PC-9 (cell line): ENCODE data around the gene ANXA3. TPM values are rescaled to one million over a fixed set of nuclear protein-coding genes. Genes with fewer than 3 reads are reported as not detected.

ENCODE experiments used
- BruUV-seq: library from RNA; stranded (reverse); fragments of 400-500 nt; replicated peaks from 2 replicates; lab custom pipeline; 2021; lab: Mats Ljungman, UMichigan
- CTCF ChIA-PET: fragments of 300-600 bp; sonication (Branson Sonifier 250); formaldehyde crosslinking; loops from one replicate; lab custom pipeline; 2022; ENCODE audit warnings: antibody characterized with exemption; lab: Charles Lee
- POLR2A ChIA-PET: fragments of 300-600 bp; sonication (Branson Sonifier 250); formaldehyde crosslinking; loops from one replicate; lab custom pipeline; 2022; ENCODE audit warnings: antibody characterized with exemption; ENCODE audit not compliant: unreplicated experiment; lab: Charles Lee
- DNase-seq, 2 experiments: peaks; one replicate each; pipeline versions ENCODE4 v3.0.0 to v3.0.0-alpha.2; 2015 to 2022; ENCODE audit warnings: mixed read lengths in 1 of 2
- H2AFZ ChIP-seq: fragments of 200-600 bp; sonication (generic); 2 replicates; pipeline ENCODE4 v1.8.1; 2017; ENCODE audit warnings: antibody characterized with exemption
- H3F3A ChIP-seq: fragments of 200-600 bp; sonication (generic); 2 replicates; pipeline ENCODE4 v1.8.1; 2017; ENCODE audit warnings: antibody characterized with exemption, mild to moderate bottlenecking, low read depth; ENCODE audit not compliant: insufficient read depth
- H3K27ac ChIP-seq: fragments of 200-600 bp; sonication (generic); 2 replicates; pipeline ENCODE4 v1.6.1; 2016; ENCODE audit warnings: mixed run types
- H3K27me3 ChIP-seq: fragments of 200-600 bp; sonication (generic); 2 replicates; pipeline ENCODE4 v1.6.1; 2016; ENCODE audit warnings: low read depth, mixed run types; ENCODE audit not compliant: insufficient read depth
- H3K36me3 ChIP-seq: fragments of 200-600 bp; sonication (generic); 2 replicates; pipeline ENCODE4 v1.6.1; 2016; ENCODE audit warnings: low read depth, mixed run types
- H3K4me1 ChIP-seq: fragments of 200-600 bp; sonication (generic); replicated peaks from 2 replicates; pipeline ENCODE4 v1.6.1; 2016; ENCODE audit warnings: mixed run types; ENCODE audit not compliant: insufficient read depth
- H3K4me2 ChIP-seq: fragments of 200-600 bp; sonication (generic); 2 replicates; pipeline ENCODE4 v1.6.1; 2017; ENCODE audit warnings: mixed run types
- H3K4me3 ChIP-seq: fragments of 200-600 bp; sonication (generic); 2 replicates; pipeline ENCODE4 v1.6.1; 2016; ENCODE audit warnings: mixed run types
- H3K79me2 ChIP-seq: fragments of 200-600 bp; sonication (generic); 2 replicates; pipeline ENCODE4 v1.6.1; 2017; ENCODE audit warnings: low read depth, mixed run types
- H3K9me2 ChIP-seq: fragments of 200-600 bp; sonication (generic); 2 replicates; pipeline ENCODE4 v1.8.1; 2017; ENCODE audit warnings: mild to moderate bottlenecking; ENCODE audit not compliant: insufficient read depth
- H3K9me3 ChIP-seq: fragments of 200-600 bp; sonication (generic); 2 replicates; pipeline ENCODE4 v1.8.1; 2016; ENCODE audit warnings: low read depth; ENCODE audit not compliant: insufficient read depth
- H4K20me1 ChIP-seq: fragments of 200-600 bp; sonication (generic); 2 replicates; pipeline ENCODE4 v1.8.1; 2017; ENCODE audit not compliant: insufficient read depth
- CTCF ChIP-seq: fragments of 200-600 bp; sonication (generic); conservative IDR thresholded peaks from 2 replicates; pipeline ENCODE4 v1.6.1; 2017; ENCODE audit warnings: mixed run types, antibody characterized with exemption, mild to moderate bottlenecking, moderate library complexity
- EZH2 ChIP-seq: fragments of 200-600 bp; sonication (generic); IDR thresholded peaks from 2 replicates; pipeline ENCODE4 v1.8.0; 2017; ENCODE audit warnings: antibody characterized with exemption, low read depth
- intact Hi-C: fragments of 100-400 bp; cut with micrococcal nuclease; formaldehyde crosslinking; loops from one replicate; pipeline ENCODE4 v1.10.0; 2022; ENCODE audit not compliant: unreplicated experiment
- total RNA-seq: library from RNA; stranded (reverse); gene quantifications from 2 replicates; pipeline ENCODE4 v1.2.3, GENCODE V29; 2021

The ANXA3 gene
- total RNA-seq, 1 experiment from 2014 or later: 140 TPM

GRCh38 chr4:78645853-78646757, 94.5 kb downstream of the ANXA3 start:
- CTCF ChIA-PET: no interaction called here
- POLR2A ChIA-PET: no interaction called here
- H3K4me1 ChIP-seq: peaks cover 81% of the 10 kb centered on the region

GRCh38 chr4:78647272-78647671, 95.7 kb downstream of the ANXA3 start:
- ChIA-PET POLR2A (no interaction called here), CTCF (no interaction called here)
- Histone ChIP-seq H3K4me1 (peaks cover 91% of the 10 kb centered on the region), H3K9me3 (no peaks in the 10 kb centered on the region), H3K27ac (peak overlapping the region; percentile 88), H2AFZ (no peak overlapping the region), H3F3A (peaks cover 58% of the 10 kb centered on the region), H4K20me1 (no peaks in the 10 kb centered on the region), H3K36me3 (no peaks in the 10 kb centered on the region), H3K79me2 (no peaks in the 10 kb centered on the region), H3K4me2 (peak overlapping the region; percentile 72; the same call in 1 of the 2 replicates), H3K4me3 (no peak overlapping the region), H3K27me3 (no peaks in the 10 kb centered on the region), H3K9me2 (no peaks in the 10 kb centered on the region)
- peak in 1 of 2 experiments; percentile 35 for DNase-seq
- intact Hi-C loops: loop anchor here (2.0 kb wide), 1 partner anchor 130 kb away; the partner anchor contains the start of gene BMP2K
- TF ChIP-seq EZH2: no peak
- TF ChIP-seq CTCF: no peak
- no TSS peak for BruUV-seq

More at GRCh38 chr4:78645853-78646757, 94.5 kb downstream of the ANXA3 start:
- intact Hi-C loops: loop anchor here (2.0 kb wide), 1 partner anchor 131 kb away; the partner anchor contains the start of gene BMP2K
- Histone ChIP-seq H3K27me3 (no peaks in the 10 kb centered on the region), H3K36me3 (no peaks in the 10 kb centered on the region), H3K9me2 (no peaks in the 10 kb centered on the region), H3F3A (peaks cover 52% of the 10 kb centered on the region), H3K4me2 (peak overlapping the region; percentile 72), H3K9me3 (no peaks in the 10 kb centered on the region), H2AFZ (peak overlapping the region; percentile 66), H3K27ac (peak overlapping the region; percentile 88), H3K79me2 (no peaks in the 10 kb centered on the region), H4K20me1 (no peaks in the 10 kb centered on the region), H3K4me3 (peak overlapping the region; percentile 48; the same call in 1 of the 2 replicates)
- peak; percentile 45 to 78 for DNase-seq
- TSS peak; percentile 31 for BruUV-seq
- TF ChIP-seq EZH2: no peak
- no peak for TF ChIP-seq CTCF

- no peak for TF ChIP-seq CTCF
These were observed 97.2 kb downstream of the ANXA3 start for GRCh38 chr4:78648640-78649363.

More at GRCh38 chr4:78648640-78649363, 97.2 kb downstream of the ANXA3 start:
- no peak for DNase-seq
- Histone ChIP-seq H3K9me2 (no peaks in the 10 kb centered on the region), H4K20me1 (no peaks in the 10 kb centered on the region), H2AFZ (no peak overlapping the region), H3F3A (peaks cover 58% of the 10 kb centered on the region), H3K4me3 (no peak overlapping the region), H3K79me2 (no peaks in the 10 kb centered on the region), H3K4me1 (peaks cover 78% of the 10 kb centered on the region), H3K27me3 (no peaks in the 10 kb centered on the region), H3K9me3 (no peaks in the 10 kb centered on the region), H3K27ac (no peak overlapping the region), H3K36me3 (no peaks in the 10 kb centered on the region), H3K4me2 (no peak overlapping the region)
- ChIA-PET POLR2A (no interaction called here), CTCF (interaction anchor here (0.6 kb wide), 1 partner anchor 291 kb away, joined by 13 read pairs; the partner anchor contains the start of gene PAQR3)
- no TSS peak for BruUV-seq
- intact Hi-C loops: no loop called here
